Fibroblast of mammary gland (primary cell): Measurements from ENCODE around the gene GRK6.

Source experiments
- DNase-seq: peaks from one replicate; pipeline ENCODE4 v3.0.0-alpha.2; 2010; ENCODE audit warnings: low read depth
- H3K4me3 ChIP-seq: 2 replicates; pipeline ENCODE4 v1.5.1; 2011; ENCODE audit warnings: low read depth, mild to moderate bottlenecking, low read length, moderate library complexity; ENCODE audit not compliant: control insufficient read depth
- CTCF ChIP-seq: conservative IDR thresholded peaks from 2 replicates; pipeline ENCODE4 v1.5.1; 2011; ENCODE audit warnings: low read depth, low read length, inconsistent platforms; ENCODE audit not compliant: control insufficient read depth, insufficient read depth

GRK6 gene

GRCh38 chr5:177397875-177398390 is 28.5 kb upstream of the GRK6 start:
- TF ChIP-seq CTCF: no peak
- H3K4me3 ChIP-seq: no peak overlapping the region
- no peak for DNase-seq

GRCh38 chr5:177399997-177400868 is 26.2 kb upstream of the GRK6 start, which contains the start of gene PFN3:
Gene PFN3, minus strand, starts transcription at chr5:177400661. Its CDS starts 85 bp downstream, at chr5:177400576.
- no peak within 1 kb of the TSS for H3K4me3 ChIP-seq
- TF ChIP-seq CTCF: no peak
- DNase-seq: peak; percentile 69

- peak; percentile 27 for TF ChIP-seq CTCF
- peak; percentile 39 for DNase-seq
- H3K4me3 ChIP-seq: no peak overlapping the region
Measured at GRCh38 chr5:177402271-177403043, 24.0 kb upstream of the GRK6 start.

- peak overlapping the region; percentile 51 for H3K4me3 ChIP-seq
- no peak for DNase-seq
- TF ChIP-seq CTCF: no peak
Measured at GRCh38 chr5:177403102-177403791, 23.2 kb upstream of the GRK6 start.

GRCh38 chr5:177403792-177404640 is 22.5 kb upstream of the GRK6 start:
- peak; percentile 52 for TF ChIP-seq CTCF
- H3K4me3 ChIP-seq: peak overlapping the region; percentile 51
- DNase-seq: peak; percentile 70
